Stimulated activated CD4-positive, alpha-beta T cell treated with anti-CD3 and anti-CD28 coated beads, TNF-alpha, amount 100 ng/mL, for 4 hours (primary cell): ENCODE measurements around the gene TPT1.

Source experiments
- DNase-seq, 3 experiments: peaks; one replicate each; pipeline ENCODE4 v3.0.0-alpha.2; 2020; ENCODE audit warnings: low read depth in 3 of 3

The TPT1 gene

GRCh38 chr13:45333977-45334922 lies 6.7 kb downstream of the TPT1 start:
- no peak for DNase-seq

GRCh38 chr13:45333251-45333976 lies 7.6 kb downstream of the TPT1 start:
- DNase-seq: no peak

DNA sequence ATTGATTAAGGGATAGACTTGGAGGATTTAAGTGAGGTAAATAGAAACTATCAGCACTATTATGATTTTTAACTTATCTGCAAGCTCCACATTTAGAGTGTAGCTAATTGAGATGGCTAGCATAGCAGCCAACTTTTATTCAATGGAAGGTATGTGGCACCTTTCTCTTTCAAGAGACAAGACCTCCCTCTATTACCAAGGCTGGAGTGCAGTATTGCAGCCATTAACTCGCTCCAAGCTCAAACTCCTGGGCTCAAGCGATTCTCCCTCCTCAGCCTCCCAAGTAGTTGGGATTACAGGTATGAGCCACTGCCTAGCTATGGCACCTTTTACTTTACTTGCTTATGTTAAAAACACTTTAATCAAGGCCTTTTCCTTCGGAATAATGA lies 8.2 kb downstream of the TPT1 start:
- no peak for DNase-seq

DNA sequence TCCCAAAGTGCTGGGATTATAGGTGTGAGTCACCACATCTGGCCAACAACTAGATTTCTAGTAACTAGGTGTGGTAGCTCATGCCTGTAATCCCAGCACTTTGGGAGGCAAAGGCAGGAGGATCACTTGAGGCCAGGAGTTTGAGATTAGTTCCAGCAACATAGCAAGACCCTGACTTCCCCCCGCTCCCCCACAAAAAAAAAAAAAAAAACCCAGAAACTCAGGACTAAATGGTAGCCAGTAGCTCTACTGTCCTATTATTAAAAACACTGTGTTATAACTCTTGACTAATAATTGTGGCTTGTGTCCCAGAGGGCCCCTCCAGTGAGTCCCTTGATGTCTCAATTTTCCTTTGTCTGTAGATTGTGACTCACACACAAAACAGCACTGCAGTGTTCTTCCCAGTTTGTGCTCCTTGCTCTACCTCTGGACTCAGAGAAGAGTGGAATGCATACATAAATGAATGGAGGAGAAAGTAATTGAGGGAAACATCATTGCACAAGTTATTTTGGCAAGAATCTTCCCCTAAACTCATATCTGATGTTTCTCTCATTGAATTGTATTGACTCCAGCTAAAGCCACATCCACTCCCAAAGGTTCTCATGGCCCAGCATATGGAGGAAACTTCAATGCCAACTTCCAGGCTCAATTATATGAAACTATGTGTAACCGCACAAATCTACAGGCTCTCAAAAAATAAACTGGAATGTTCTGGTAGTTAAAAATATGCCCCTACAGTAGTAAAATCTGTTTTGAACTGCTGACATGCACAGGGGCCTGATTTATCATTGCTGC lies 8.8 kb downstream of the TPT1 start:
- DNase-seq: no peak

DNA sequence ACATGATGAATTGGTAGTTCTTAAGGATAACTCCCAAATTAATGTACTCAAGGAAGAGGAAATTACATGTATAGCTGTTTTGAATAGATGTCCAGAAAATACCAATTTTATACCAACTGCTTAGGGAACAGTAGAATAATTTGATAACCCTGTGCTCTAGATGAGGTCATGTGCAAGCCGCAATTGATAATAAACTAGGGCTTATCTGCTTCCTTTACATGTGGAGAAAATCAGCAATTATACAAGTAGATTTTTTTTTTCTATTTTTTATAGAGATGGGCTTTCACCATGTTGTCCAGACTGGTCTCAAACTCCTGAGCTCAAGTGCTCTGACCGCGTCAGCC lies 9.3 kb downstream of the TPT1 start:
- DNase-seq: no peak

GRCh38 chr13:45331123-45331619 lies 9.8 kb downstream of the TPT1 start:
- no peak for DNase-seq

DNA sequence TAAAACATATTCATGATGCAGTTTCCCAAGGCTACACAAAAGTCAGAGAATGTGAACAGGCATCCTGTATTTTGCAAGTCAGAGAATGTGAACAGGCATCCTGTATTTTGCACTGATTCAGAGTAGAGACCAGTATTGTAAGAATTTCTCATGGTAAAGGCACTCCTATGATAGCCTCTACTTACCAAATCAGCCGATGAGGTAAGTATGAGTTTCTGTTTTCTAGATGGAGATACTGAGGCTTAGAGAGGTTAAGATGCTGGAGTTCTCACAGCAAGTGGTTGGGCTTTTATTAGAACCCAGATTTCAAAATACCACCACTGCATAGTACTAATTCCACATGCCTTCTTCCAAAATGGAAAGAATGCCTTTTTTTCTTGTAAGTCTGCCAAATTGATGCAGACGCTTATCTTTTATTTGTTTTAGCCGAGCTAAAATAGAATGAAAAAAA lies 12.3 kb downstream of the TPT1 start:
- no peak for DNase-seq

DNA sequence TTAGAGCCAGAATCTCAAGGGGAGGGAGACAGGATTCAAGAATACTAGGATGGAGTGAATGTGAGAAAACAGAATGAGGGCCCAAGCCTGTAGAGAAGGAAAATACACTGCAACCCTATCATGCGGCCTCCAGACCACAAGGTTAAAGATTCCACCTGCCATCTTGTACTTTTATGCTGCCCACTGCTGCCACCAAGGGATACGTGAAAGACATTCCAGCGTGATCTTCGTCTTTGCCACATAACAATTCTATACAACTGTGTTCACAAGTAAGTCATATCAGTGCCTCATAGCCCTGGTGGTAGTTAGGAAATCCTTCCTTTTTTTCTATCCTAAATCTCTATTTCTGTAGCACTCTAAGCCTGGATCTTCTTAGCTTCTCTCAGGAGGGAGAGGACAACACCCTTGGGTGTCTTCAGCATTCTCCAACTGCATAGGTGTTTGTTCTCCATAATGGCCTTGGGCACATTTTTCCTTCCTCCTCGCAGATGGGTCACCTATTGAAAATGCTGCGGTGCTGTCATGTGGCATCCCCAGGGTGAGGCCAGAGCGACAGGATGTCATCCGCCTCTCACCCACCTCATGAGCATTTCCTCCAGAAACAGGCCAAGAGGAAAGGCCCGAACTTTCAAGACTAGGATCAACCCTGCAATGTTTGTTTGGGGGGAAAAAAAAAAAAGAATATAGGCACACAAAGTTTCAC lies 13.6 kb downstream of the TPT1 start:
- no peak for DNase-seq

- no peak for DNase-seq
These were observed 15.2 kb downstream of the TPT1 start for GRCh38 chr13:45325806-45326205.

DNA sequence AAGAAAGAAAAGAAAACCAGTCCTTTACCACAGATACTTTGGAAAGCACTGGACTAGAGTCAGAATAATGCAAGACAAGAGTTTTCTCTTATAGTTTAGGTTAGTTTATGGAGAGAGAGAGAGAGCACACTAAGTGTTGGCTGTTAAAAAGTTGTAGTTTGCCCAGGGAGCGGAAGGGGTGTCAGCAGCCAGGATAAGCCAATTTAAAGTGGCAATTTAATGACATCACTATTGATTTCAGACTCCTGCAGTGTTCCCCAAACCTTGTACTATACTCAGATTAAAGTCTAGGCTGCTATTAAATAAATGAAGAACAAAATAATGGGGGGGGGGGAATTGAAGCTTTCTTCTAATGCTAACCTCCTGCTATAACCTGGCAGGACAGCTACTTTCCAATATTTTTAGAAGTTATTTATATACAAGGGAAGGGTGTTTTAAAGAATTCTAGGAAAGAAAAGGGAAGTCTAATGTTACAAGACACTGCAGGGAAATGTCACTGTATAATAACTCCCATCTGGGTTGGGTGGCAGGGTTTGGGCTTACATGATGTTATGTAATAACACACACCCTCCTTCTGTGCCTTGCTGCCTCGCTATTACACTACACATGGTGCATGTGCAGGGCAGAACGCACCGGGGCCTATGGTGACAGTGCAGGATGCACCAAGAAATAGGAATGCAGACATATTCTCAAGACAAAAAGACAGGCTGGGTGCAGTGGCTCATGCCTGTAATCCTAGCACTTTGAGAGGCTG lies 19.9 kb downstream of the TPT1 start:
- DNase-seq: no peak

DNA sequence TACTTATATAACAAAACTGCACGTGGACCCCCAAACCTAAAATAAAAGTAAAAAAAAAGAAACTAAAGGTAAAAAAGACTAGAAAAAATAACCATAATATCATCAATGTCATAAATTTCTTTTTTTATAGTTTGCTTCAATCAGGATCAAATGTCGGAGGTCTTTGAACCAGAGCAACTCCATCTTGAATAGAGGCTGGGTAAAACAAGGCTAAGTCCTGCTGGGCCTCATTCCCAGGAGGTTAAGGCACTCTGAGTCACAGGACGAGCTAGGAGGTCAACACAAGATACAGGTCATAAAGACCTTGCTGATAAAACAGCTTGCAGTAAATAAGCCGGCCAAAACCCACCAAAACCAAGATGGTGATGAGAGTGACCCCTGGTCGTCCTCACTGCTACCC lies 24.0 kb downstream of the TPT1 start:
- no peak for DNase-seq

DNA sequence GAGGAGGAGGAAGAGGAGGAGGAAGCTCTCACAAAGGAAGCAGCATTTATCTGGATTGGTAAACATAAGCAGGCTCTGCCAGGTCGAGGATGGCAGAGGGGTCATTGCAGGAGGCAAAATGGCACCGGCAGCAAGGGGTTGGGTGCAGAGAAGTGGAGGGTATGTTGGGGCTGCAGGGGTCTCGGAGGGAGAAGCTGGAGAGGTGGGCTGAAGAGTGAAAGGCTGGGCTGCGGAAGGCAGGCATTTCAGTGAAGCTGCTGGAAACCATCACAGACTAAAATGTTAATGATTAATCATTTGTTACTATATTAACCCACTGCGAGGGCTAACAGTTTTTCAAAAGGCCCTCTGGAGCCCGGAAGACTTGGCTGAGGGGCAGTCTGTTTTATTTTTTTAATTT lies 24.6 kb downstream of the TPT1 start:
- no peak for DNase-seq

DNA sequence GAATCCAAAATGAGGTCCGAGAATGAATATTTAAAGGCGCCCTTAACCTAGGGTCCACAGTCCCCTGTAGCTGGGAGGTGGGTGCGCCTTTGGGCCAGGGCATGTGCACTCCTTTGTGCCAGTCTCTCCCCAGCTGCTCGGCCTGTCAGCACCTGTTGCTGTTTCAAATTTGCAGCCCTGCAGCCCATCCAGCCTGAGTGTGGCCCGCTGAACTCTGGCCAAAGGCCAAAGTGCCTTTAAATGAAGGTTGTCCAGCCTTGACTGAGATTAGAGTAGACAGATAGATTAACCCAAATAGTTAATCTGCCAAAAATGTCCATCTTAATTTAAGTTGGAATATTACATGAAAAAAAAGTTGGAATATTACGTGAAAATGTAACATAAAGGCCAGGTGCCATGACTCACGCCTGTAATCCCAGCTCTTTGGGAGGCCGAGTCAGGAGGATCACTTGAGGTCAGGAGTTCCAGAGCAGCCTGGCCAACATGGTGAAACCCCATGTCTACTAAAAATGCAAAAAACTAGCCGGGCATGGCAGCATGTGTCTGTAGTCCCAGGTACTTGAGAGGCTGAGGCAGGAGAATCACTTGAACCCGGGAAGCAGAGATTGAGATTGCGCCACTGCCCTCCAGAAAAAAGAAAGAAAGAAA lies 25.3 kb downstream of the TPT1 start:
- no peak for DNase-seq

DNA sequence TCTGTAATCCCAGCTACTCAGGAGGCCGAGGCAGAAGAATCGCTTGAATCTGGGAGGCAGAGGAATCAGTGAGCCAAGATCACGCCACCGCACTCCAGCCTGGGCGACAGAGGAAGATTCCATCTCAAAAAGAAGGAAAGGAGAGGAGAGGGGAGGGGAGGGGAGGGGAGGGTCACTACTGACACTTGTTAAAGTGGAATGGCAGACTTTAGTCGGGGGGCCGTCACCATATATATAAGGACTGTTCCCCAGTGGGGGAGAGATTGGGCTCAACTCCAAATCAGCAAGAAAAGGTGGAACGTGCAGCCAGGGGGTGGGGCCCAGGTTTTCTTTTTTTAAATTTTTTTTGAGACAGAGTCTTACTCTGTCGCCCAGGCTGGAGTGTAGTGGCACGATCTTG lies 26.2 kb downstream of the TPT1 start:
- no peak for DNase-seq

DNA sequence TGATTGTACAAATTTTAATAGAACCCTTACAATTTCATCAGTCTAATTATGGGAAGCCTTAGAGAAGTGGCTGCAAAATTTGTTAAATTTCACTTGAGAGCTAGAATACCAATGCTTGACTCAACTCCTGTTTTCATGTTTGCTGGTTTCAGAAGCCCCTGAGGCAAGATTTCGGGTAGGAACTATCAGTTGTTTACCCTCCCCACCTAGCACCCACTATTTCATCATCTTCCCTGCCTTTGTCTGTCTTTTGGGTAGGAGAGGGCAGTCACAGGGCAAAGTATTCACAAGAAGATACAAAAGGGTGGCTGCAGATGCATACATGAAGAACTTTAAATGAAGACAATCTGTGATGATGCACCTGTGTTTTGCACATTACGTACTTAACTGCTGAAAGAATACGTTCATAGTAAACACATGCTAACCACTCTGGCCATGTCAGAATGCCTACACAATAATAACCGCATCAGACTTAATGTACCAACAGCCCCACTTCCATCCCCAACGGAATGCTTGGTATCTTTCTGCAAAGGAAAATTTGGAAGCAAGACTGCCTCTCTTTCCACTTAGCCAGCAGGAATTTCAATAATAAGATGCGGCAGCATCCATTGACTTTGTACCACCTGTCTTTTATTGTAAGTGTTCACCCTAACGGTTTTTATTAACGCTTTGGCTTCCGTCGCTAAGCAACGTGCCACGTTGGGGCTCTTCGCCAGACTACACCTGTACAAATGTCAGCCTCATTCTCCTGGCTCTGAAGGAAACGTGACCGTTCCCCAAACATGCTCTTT lies 30.4 kb downstream of the TPT1 start:
- no peak for DNase-seq

DNA sequence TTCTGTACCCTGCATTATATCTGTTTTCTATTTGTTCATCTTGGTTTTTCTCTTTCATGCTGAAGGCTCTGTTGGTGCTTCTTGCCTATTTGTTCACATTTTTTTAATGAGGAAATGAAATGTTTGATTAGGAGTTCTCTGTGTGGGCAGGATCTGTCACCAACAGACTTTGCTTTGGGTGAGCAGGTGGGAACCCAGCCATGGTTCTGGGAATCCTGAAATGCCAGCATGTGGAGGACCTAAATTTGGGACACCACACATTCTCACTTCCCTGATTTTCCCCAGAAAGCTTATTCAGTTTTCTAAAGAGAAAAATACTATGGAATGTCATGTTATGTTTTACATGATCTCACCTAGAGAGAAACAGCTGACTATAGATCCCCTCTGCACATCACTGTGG lies 34.0 kb downstream of the TPT1 start:
- DNase-seq: no peak

- DNase-seq: no peak
These were observed 35.9 kb downstream of the TPT1 start for GRCh38 chr13:45305079-45305478.

GRCh38 chr13:45303866-45304265 lies 37.1 kb downstream of the TPT1 start:
- no peak for DNase-seq

GRCh38 chr13:45303026-45303425 lies 38.0 kb downstream of the TPT1 start:
- DNase-seq: no peak
